GM12878 (cell line): ENCODE data around the gene KCNN3. TPM values are rescaled to one million over a fixed set of nuclear protein-coding genes. Genes with fewer than 3 reads are reported as not detected.

Experiments used
- ATAC-seq: fragments of 200-7000 bp; cut with Tn5 transposase; 3 replicates; pipeline ENCODE4 v1.9.1; 2020; ENCODE audit warnings: mild to moderate bottlenecking, moderate library complexity
- BruUV-seq: library from RNA; stranded (reverse); fragments of 400-500 nt; replicated peaks from 2 replicates; lab custom pipeline; 2021; lab: Mats Ljungman, UMichigan
- CTCF ChIA-PET: fragments of 300-600 bp; sonication (Branson Sonifier 250); formaldehyde crosslinking; extraction: SDS; loops from one replicate; lab custom pipeline; 2021; ENCODE audit warnings: inconsistent platforms; lab: Yijun Ruan, JAX
- POLR2A ChIA-PET: fragments of 350-600 bp; formaldehyde crosslinking; extraction: SDS; loops from one replicate; lab custom pipeline; 2021; ENCODE audit warnings: inconsistent platforms; lab: Charles Lee
- RAD21 ChIA-PET: fragments of 300-600 bp; sonication (Branson Sonifier 250); formaldehyde crosslinking; loops from one replicate; lab custom pipeline; 2023; ENCODE audit warnings: antibody characterized with exemption; ENCODE audit not compliant: unreplicated experiment; lab: Charles Lee
- SMC1A ChIA-PET: fragments of 300-600 bp; sonication (Branson Sonifier 250); formaldehyde crosslinking; loops from one replicate; lab custom pipeline; 2023; ENCODE audit not compliant: unreplicated experiment, uncharacterized antibody; lab: Charles Lee
- DNase-seq: peaks from one replicate; pipeline ENCODE4 v3.0.0-alpha.2; 2011; ENCODE audit warnings: low read depth, low spot score
- FAIRE-seq: peaks from 3 replicates; lab custom pipeline; 2011; peaks lifted over from hg19 to GRCh38; lab: Jason Lieb, UNC
- H2AFZ ChIP-seq: 2 replicates; pipeline ENCODE4 v1.6.0; 2011; ENCODE audit warnings: low read depth, low read length, control low read depth; ENCODE audit not compliant: control insufficient read depth
- H3K27ac ChIP-seq: 2 replicates; pipeline ENCODE4 v1.5.1; 2011; ENCODE audit warnings: control low read depth; ENCODE audit not compliant: control insufficient read depth, insufficient read depth
- H3K27me3 ChIP-seq, 2 experiments: replicated peaks in 1 of 2; 2 replicates each; pipeline versions ENCODE4 v1.6.0 to v1.6.1; 2011; ENCODE audit warnings: low read length in 1 of 2; ENCODE audit not compliant: control insufficient read depth in 2 of 2, insufficient read depth in 2 of 2
- H3K36me3 ChIP-seq, 2 experiments: 2 replicates each; pipeline ENCODE4 v1.5.1; 2011; ENCODE audit warnings: low read length in 1 of 2; ENCODE audit not compliant: control insufficient read depth in 2 of 2, insufficient read depth in 2 of 2
- H3K4me1 ChIP-seq: 2 replicates; pipeline ENCODE4 v1.6.1; 2011; ENCODE audit warnings: mild to moderate bottlenecking, low read length, moderate library complexity, mixed read lengths; ENCODE audit not compliant: control insufficient read depth, insufficient read depth
- H3K4me2 ChIP-seq: 2 replicates; pipeline ENCODE4 v1.6.0; 2011; ENCODE audit warnings: control low read depth; ENCODE audit not compliant: control insufficient read depth, insufficient read depth
- H3K4me3 ChIP-seq: fragments of 200-600 bp; sonication (generic); 2 replicates; pipeline ENCODE4 v1.5.1; 2016
- H3K79me2 ChIP-seq: 2 replicates; pipeline ENCODE4 v1.6.0; 2011; ENCODE audit warnings: low read length; ENCODE audit not compliant: control insufficient read depth, insufficient read depth
- H3K9ac ChIP-seq: 2 replicates; pipeline ENCODE4 v1.8.0; 2011; ENCODE audit warnings: low read length, control low read depth, mixed read lengths; ENCODE audit not compliant: control insufficient read depth, insufficient read depth
- H3K9me3 ChIP-seq: replicated peaks from 3 replicates; pipeline ENCODE4 v1.5.1; 2011; ENCODE audit warnings: mild to moderate bottlenecking, low read length; ENCODE audit not compliant: control insufficient read depth, insufficient read depth
- H4K20me1 ChIP-seq: 2 replicates; pipeline ENCODE4 v1.6.0; 2011; ENCODE audit not compliant: control insufficient read depth, insufficient read depth
- ASH2L ChIP-seq: fragments of 300-600, 200-600 bp; sonication (generic); IDR thresholded peaks from 2 replicates; pipeline ENCODE4 v1.6.1; 2017; ENCODE audit warnings: low read depth, mild to moderate bottlenecking, borderline replicate concordance
- BCL11A ChIP-seq: IDR thresholded peaks from 2 replicates; pipeline ENCODE4 v1.6.1; 2011; ENCODE audit warnings: low read depth, low read length
- FOXM1 ChIP-seq: IDR thresholded peaks from 2 replicates; pipeline ENCODE4 v1.6.1; 2012; ENCODE audit warnings: low read depth, mild to moderate bottlenecking, inconsistent platforms, low read length, moderate library complexity
- HDAC2 ChIP-seq: fragments of 200-600 bp; sonication (generic); IDR thresholded peaks from 2 replicates; pipeline ENCODE4 v1.6.1; 2017
- HDGF ChIP-seq: fragments of 450-650 bp; IDR thresholded peaks from 2 replicates; pipeline ENCODE4 v1.6.1; 2016; ENCODE audit warnings: antibody characterized with exemption
- MEF2B ChIP-seq: fragments of 450-650 bp; IDR thresholded peaks from 2 replicates; pipeline ENCODE4 v1.6.1; 2018; ENCODE audit warnings: mild to moderate bottlenecking, moderate library complexity; ENCODE audit not compliant: partially characterized antibody, poor library complexity, severe bottlenecking
- NBN ChIP-seq: fragments of 450-650 bp; IDR thresholded peaks from 2 replicates; pipeline ENCODE4 v1.6.1; 2016
- NR2F1 ChIP-seq: fragments of 450-650 bp; conservative IDR thresholded peaks from 2 replicates; pipeline ENCODE4 v1.6.1; 2017; ENCODE audit warnings: mild to moderate bottlenecking
- REST ChIP-seq: IDR thresholded peaks from 2 replicates; pipeline ENCODE4 v1.6.1; 2012; ENCODE audit warnings: mild to moderate bottlenecking, low read depth, low read length
- SREBF1 ChIP-seq: IDR thresholded peaks from 2 replicates; pipeline ENCODE4 v1.6.1; 2012; ENCODE audit warnings: mild to moderate bottlenecking, low read length
- SREBF2 ChIP-seq: IDR thresholded peaks from 2 replicates; pipeline ENCODE4 v1.6.1; 2012; ENCODE audit warnings: mild to moderate bottlenecking, low read length
- ZNF274 ChIP-seq: IDR thresholded peaks from one replicate; pipeline ENCODE4 v1.8.0; 2011; ENCODE audit not compliant: insufficient read length, insufficient read depth
- WGBS: methylation state at CpG from one replicate; pipeline ENCODE4 v1.1.6; 2016; ENCODE audit warnings: low lambda C conversion rate; ENCODE audit not compliant: insufficient replicate concordance, insufficient coverage; ENCODE audit errors: missing lambda C conversion rate; 5-methylcytosine and 5-hydroxymethylcytosine counted together
- in situ Hi-C: fragments of 300-500 bp; cut with MboI; formaldehyde crosslinking; loops from 9 replicates; pipeline ENCODE4 v1.14.3; 2018; ENCODE audit warnings: mixed read lengths
- intact Hi-C: fragments of 100-400 bp; cut with micrococcal nuclease; formaldehyde crosslinking; loops from one replicate; pipeline ENCODE4 v1.14.2; 2022; ENCODE audit not compliant: unreplicated experiment
- polyA plus RNA-seq, 11 experiments: library from polyadenylated mRNA; depleted of rRNA in 4 of 11; unstranded in 6 of 11; stranded (reverse) in 5 of 11; fragments of >200 nt; fragmentation: Nextera tagmentation in 4 of 11; fragmentation: Illumina TruSeq in 1 of 11; extraction: Ambion mirVana in 4 of 11; extraction: Trizol in 1 of 11; gene quantifications; 1 replicate in 1 of 11; 2 replicates in 10 of 11; pipeline versions ENCODE4 v1.2.1 to v1.2.3, GENCODE V29; 2011 to 2016; ENCODE audit warnings: inconsistent platforms in 2 of 11, missing spikeins in 2 of 11, low read depth in 1 of 11
- total RNA-seq, 4 experiments: library from RNA; depleted of rRNA in 3 of 4; stranded (reverse); fragments of >200 nt in 3 of 4; fragmentation: Illumina TruSeq in 1 of 4; extraction: Trizol in 1 of 4; gene quantifications; 2 replicates each; pipeline versions ENCODE4 v1.2.1 to v1.2.3, GENCODE V29; 2013 to 2021
- TF ChIP-seq, protein P1 (sequence below): fragments of 450-650 bp; IDR thresholded peaks from 2 replicates; pipeline ENCODE4 v1.6.1; 2017; ENCODE audit warnings: antibody characterized with exemption, mild to moderate bottlenecking, moderate library complexity

The KCNN3 gene
- total and polyA plus RNA-seq, 10 of the 15 experiments (the other 5 are each of a cell fraction or from before 2014, with no cell fraction given) = 3.5 to 26.4 (median 14.9) TPM

DNA sequence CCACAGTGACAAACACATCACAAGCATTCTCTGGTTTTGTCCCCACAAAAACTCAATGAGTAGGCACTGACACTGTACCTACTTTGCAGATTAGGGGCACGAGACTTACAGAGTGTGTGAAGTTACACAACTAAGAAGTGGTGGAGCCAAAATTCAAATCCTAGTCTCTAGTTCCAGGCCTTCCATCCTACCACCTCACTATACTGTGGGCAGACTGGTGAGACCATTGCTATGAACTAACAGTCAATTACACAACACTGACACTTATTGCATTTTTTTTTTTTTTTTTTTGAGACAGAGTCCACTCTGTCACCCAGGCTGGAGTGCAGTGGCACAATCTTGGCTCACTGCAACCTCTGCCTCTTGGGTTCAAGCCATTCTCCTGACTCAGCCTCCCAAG lies 71.4 kb downstream of the KCNN3 start:
- no peak for DNase-seq
- FAIRE-seq = no peak
- CTCF ChIA-PET = no interaction called here
- H3K4me2 ChIP-seq = no peak overlapping the region
- H3K36me3 ChIP-seq = peaks cover 3 to 12% of the 10 kb centered on the region in 2 experiments; a peak in 3 of 4 replicates
- H3K4me1 ChIP-seq = peaks cover 4% of the 10 kb centered on the region
- POLR2A ChIA-PET = interaction anchor here (1.1 kb wide), 1 partner anchor 24 kb away, joined by 3 read pairs; no protein-coding TSS in a partner anchor
- no peaks in the 10 kb centered on the region for H3K9me3 ChIP-seq
- SMC1A ChIA-PET = interaction anchor here (0.6 kb wide), 1 partner anchor 13 kb away, joined by 3 read pairs; no protein-coding TSS in a partner anchor
- no TSS peak for BruUV-seq
- RAD21 ChIA-PET = no interaction called here
- H3K27ac ChIP-seq = no peak overlapping the region
- no peaks in the 10 kb centered on the region for H4K20me1 ChIP-seq
- WGBS = 95% methylated on average over 1 of the region's 1 CpG
- H3K79me2 ChIP-seq = no peaks in the 10 kb centered on the region; the same call in 1 of the 2 replicates
- TF ChIP-seq HDAC2 (no peak), NR2F1 (no peak), ZNF274 (no peak), HDGF (no peak), MEF2B (no peak), SREBF1 (no peak), FOXM1 (no peak)
- no peaks in the 10 kb centered on the region for H3K27me3 ChIP-seq
- in situ Hi-C loops = no loop called here
- no peak overlapping the region for H3K9ac ChIP-seq
- ATAC-seq = no peak
- intact Hi-C loops = no loop called here
- H3K4me3 ChIP-seq = no peak overlapping the region
- H2AFZ ChIP-seq = no peak overlapping the region

- RAD21 ChIA-PET = no interaction called here
- POLR2A ChIA-PET = no interaction called here
- no peak for ATAC-seq
- no peaks in the 10 kb centered on the region for H3K9me3 ChIP-seq
- DNase-seq = no peak
- no peak for FAIRE-seq
- H3K4me3 ChIP-seq = no peak overlapping the region
- no peak overlapping the region for H3K9ac ChIP-seq
- H3K27me3 ChIP-seq = no peaks in the 10 kb centered on the region
- in situ Hi-C loops = no loop called here
- H3K79me2 ChIP-seq = no peaks in the 10 kb centered on the region
- no TSS peak for BruUV-seq
- CTCF ChIA-PET = interaction anchor here (0.6 kb wide), 1 partner anchor 10 kb away, joined by 3 read pairs; no protein-coding TSS in a partner anchor
- peaks cover 3 to 11% of the 10 kb centered on the region in 2 experiments; a peak in 3 of 4 replicates for H3K36me3 ChIP-seq
- intact Hi-C loops = no loop called here
- WGBS = 90% methylated on average over 6 of the region's 6 CpGs
- no peak overlapping the region for H2AFZ ChIP-seq
- H4K20me1 ChIP-seq = no peaks in the 10 kb centered on the region
- peaks cover 16% of the 10 kb centered on the region for H3K4me1 ChIP-seq
- SMC1A ChIA-PET = interaction anchor here (1.4 to 2.3 kb wide), 2 partner anchors 8 to 70 kb away, joined by 3 to 16 read pairs; no protein-coding TSS in a partner anchor
- no peak overlapping the region for H3K4me2 ChIP-seq
- no peak overlapping the region for H3K27ac ChIP-seq
- TF ChIP-seq ASH2L (no peak), REST (no peak), NBN (no peak), BCL11A (no peak), SREBF2 (no peak)
- TF ChIP-seq, protein P1, sequence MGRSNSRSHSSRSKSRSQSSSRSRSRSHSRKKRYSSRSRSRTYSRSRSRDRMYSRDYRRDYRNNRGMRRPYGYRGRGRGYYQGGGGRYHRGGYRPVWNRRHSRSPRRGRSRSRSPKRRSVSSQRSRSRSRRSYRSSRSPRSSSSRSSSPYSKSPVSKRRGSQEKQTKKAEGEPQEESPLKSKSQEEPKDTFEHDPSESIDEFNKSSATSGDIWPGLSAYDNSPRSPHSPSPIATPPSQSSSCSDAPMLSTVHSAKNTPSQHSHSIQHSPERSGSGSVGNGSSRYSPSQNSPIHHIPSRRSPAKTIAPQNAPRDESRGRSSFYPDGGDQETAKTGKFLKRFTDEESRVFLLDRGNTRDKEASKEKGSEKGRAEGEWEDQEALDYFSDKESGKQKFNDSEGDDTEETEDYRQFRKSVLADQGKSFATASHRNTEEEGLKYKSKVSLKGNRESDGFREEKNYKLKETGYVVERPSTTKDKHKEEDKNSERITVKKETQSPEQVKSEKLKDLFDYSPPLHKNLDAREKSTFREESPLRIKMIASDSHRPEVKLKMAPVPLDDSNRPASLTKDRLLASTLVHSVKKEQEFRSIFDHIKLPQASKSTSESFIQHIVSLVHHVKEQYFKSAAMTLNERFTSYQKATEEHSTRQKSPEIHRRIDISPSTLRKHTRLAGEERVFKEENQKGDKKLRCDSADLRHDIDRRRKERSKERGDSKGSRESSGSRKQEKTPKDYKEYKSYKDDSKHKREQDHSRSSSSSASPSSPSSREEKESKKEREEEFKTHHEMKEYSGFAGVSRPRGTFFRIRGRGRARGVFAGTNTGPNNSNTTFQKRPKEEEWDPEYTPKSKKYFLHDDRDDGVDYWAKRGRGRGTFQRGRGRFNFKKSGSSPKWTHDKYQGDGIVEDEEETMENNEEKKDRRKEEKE = no peak
Measured at GRCh38 chr1:154797175-154797574, 72.9 kb downstream of the KCNN3 start.
